Measurements from ENCODE around the gene PCDHGA8. TPM values are rescaled to one million over a fixed set of nuclear protein-coding genes. Genes with fewer than 3 reads are reported as not detected.
A peak's percentile ranks its signal among the peaks of the same experiment; 100 is the strongest.
"Not testable (repeated sequence)": the region's sequence is repeated elsewhere in the genome, so short reads cannot be mapped to it uniquely, and the experiment has no call there.

Gene PCDHGA8
- total RNA-seq, 4 donors from 2014 or later = 2.9 to 5.8 (median 4.7) TPM

- Histone ChIP-seq H3K4me3 (replicated peaks in 1 of 3) (no peak overlapping the region), H3K9me3 (no peaks in the 10 kb centered on the region), H3K27ac (no peak overlapping the region), H3K4me1 (no peaks in the 10 kb centered on the region), H3K27me3 (no peaks in the 10 kb centered on the region), H3K36me3 (no peaks in the 10 kb centered on the region)
- TF ChIP-seq CTCF (IDR thresholded peaks at IDR 0.05) (no peak), POLR2A (IDR thresholded peaks at IDR 0.05) (no peak)
- DNase-seq = no peak
- 30 to 39% methylated on average over 21 of the region's 21 CpGs for WGBS, 2 donors
- intact Hi-C loops (cut with DNase I) = no loop called here
These were observed 9.1 kb upstream of the PCDHGA8 start for GRCh38 chr5:141383345-141383744.

- Histone ChIP-seq H3K4me1 (no peaks in the 10 kb centered on the region), H3K36me3 (no peaks in the 10 kb centered on the region), H3K9me3 (no peaks in the 10 kb centered on the region), H3K4me3 (replicated peaks in 1 of 3) (no peak overlapping the region), H3K27me3 (no peaks in the 10 kb centered on the region), H3K27ac (no peak overlapping the region)
- no peak for TF ChIP-seq POLR2A (IDR thresholded peaks at IDR 0.05)
- no peak for TF ChIP-seq CTCF (IDR thresholded peaks at IDR 0.05)
- no peak for DNase-seq
- 36 to 47% methylated on average over 26 to 39 of the region's 43 CpGs for WGBS, 2 donors
- intact Hi-C loops (cut with DNase I) = no loop called here
These were observed 7.8 kb upstream of the PCDHGA8 start for GRCh38 chr5:141384471-141385267.

GRCh38 chr5:141387557-141388311, 4.7 kb upstream of the PCDHGA8 start, which contains the start of gene PCDHGB4:
Gene PCDHGB4, plus strand, starts transcription at chr5:141387698. Its CDS starts 187 bp downstream, at chr5:141387885.
- H3K4me3 ChIP-seq (replicated peaks in 1 of 3); H3K27ac ChIP-seq; H3K4me1 ChIP-seq; H3K36me3 ChIP-seq; H3K9me3 ChIP-seq; intact Hi-C loops (cut with DNase I); H3K27me3 ChIP-seq: not testable (repeated sequence)
- 9 to 10% methylated on average over 19 to 21 of the region's 40 CpGs for WGBS, 2 donors
- DNase-seq = peak; percentile 51 to 54
- TF ChIP-seq CTCF (IDR thresholded peaks at IDR 0.05) = peak in 4 of 6 experiments; percentile 41 to 58 (median 47)

- WGBS, 2 donors = 47 to 56% methylated on average over 10 of the region's 10 CpGs
- intact Hi-C loops (cut with DNase I) = no loop called here
- H3K4me1 ChIP-seq = no peaks in the 10 kb centered on the region
- no peak for TF ChIP-seq CTCF (IDR thresholded peaks at IDR 0.05)
- TF ChIP-seq POLR2A (IDR thresholded peaks at IDR 0.05) = no peak
- no peak overlapping the region for H3K27ac ChIP-seq
- no peaks in the 10 kb centered on the region for H3K27me3 ChIP-seq
- no peak overlapping the region for H3K4me3 ChIP-seq (replicated peaks in 1 of 3)
- no peaks in the 10 kb centered on the region for H3K9me3 ChIP-seq
- H3K36me3 ChIP-seq = no peaks in the 10 kb centered on the region
- DNase-seq = no peak
These were observed 3.8 kb upstream of the PCDHGA8 start for GRCh38 chr5:141388661-141389060.
